ENCODE results near the gene SP140. TPM values are rescaled to one million over a fixed set of nuclear protein-coding genes. Genes with fewer than 3 reads are reported as not detected.
A peak's percentile ranks its signal among the peaks of the same experiment; 100 is the strongest.
"Not testable (repeated sequence)": the region's sequence is repeated elsewhere in the genome, so short reads cannot be mapped to it uniquely, and the experiment has no call there.

The SP140 gene
- total and polyA plus RNA-seq, 10 of the 15 experiments (the other 5 are each of a cell fraction or from before 2014, with no cell fraction given), result 61.7 to 164 (median 90.7) TPM

- POLR2A ChIA-PET; in situ Hi-C loops (cut with MboI): not testable (repeated sequence)
- H3K4me1 ChIP-seq (ENCODE audit: control insufficient read depth, insufficient read depth, low read length), result peaks cover 44% of the 10 kb centered on the region
These were observed 2.7 kb upstream of the SP140 start for GRCh38 chr2:230222829-230223228.

More at GRCh38 chr2:230222829-230223228, 2.7 kb upstream of the SP140 start:
- H3K36me3 ChIP-seq (ENCODE audit: control insufficient read depth in 2 of 2, insufficient read depth in 2 of 2, low read length in 1 of 2); BruUV-seq (replicated peaks); DNase-seq (ENCODE audit: low read depth, low spot score); H3K9ac ChIP-seq (ENCODE audit: control insufficient read depth, insufficient read depth, low read length); H3K27me3 ChIP-seq (replicated peaks in 1 of 2; ENCODE audit: control insufficient read depth in 2 of 2, insufficient read depth in 2 of 2, low read length in 1 of 2); FAIRE-seq; H3K4me2 ChIP-seq (ENCODE audit: control insufficient read depth, insufficient read depth); H4K20me1 ChIP-seq (ENCODE audit: control insufficient read depth, insufficient read depth); H3K4me3 ChIP-seq; H3K9me3 ChIP-seq (replicated peaks; ENCODE audit: control insufficient read depth, insufficient read depth, low read length); H2AFZ ChIP-seq (ENCODE audit: control insufficient read depth, low read depth, low read length); ATAC-seq; H3K27ac ChIP-seq (ENCODE audit: control insufficient read depth, insufficient read depth): not testable (repeated sequence)
- 95% methylated on average over 4 of the region's 4 CpGs for WGBS (ENCODE audit: insufficient coverage, insufficient replicate concordance, low lambda C conversion rate, missing lambda C conversion rate)
- CTCF ChIA-PET, result interaction anchor here (1.2 kb wide), 1 partner anchor 379 kb away, joined by 6 read pairs; no protein-coding TSS in a partner anchor
- intact Hi-C loops (cut with micrococcal nuclease; ENCODE audit: unreplicated experiment), result loop anchor here (10.0 kb wide), 1 partner anchor 492 kb away; the partner anchor contains the start of gene CAB39
- RAD21 ChIA-PET (ENCODE audit: unreplicated experiment), result interaction anchor here (1.1 kb wide), 1 partner anchor 20 kb away, joined by 5 read pairs; no protein-coding TSS in a partner anchor
- TF ChIP-seq ATF2 (IDR thresholded peaks at IDR 0.05; ENCODE audit: low read length), result peak; percentile 68
- 0 out of 2 replicates have a peak, but pooled peaks have one; percentile 40 for TF ChIP-seq ZBTB40 (IDR thresholded peaks at IDR 0.05; ENCODE audit: borderline replicate concordance)
- TF ChIP-seq ATF7 (IDR thresholded peaks at IDR 0.05; ENCODE audit: low read depth), result peak; percentile 92
- TF ChIP-seq ZNF384 (IDR thresholded peaks at IDR 0.05; ENCODE audit: borderline replicate concordance, low read depth, low read length), result 0 out of 2 replicates have a peak, but pooled peaks have one; percentile 42
- SMC1A ChIA-PET (ENCODE audit: uncharacterized antibody, unreplicated experiment), result interaction anchor here (0.6 to 8.5 kb wide), 2 partner anchors 12 to 17 kb away, joined by 3 to 121 read pairs; no protein-coding TSS in a partner anchor
- H3K79me2 ChIP-seq (ENCODE audit: control insufficient read depth, insufficient read depth, low read length), result peaks cover 40% of the 10 kb centered on the region

All from GM12878 (cell line).